ENCODE results near the gene EFNB2. TPM values are rescaled to one million over a fixed set of nuclear protein-coding genes. Genes with fewer than 3 reads are reported as not detected.
A peak's percentile ranks its signal among the peaks of the same experiment; 100 is the strongest.

EFNB2 gene
- total RNA-seq, 1 donor from 2014 or later, result 37.1 TPM

GRCh38 chr13:106513025-106513983 is 22.2 kb downstream of the EFNB2 start:
- H3K36me3 Mint-ChIP-seq (ENCODE audit: low read depth), result peaks cover 6% of the 10 kb centered on the region
- H3K27me3 Mint-ChIP-seq (ENCODE audit: low read depth), result no peaks in the 10 kb centered on the region
- no peak for DNase-seq (ENCODE audit: low spot score)
- peak overlapping the region; percentile 55 for H3K27ac Mint-ChIP-seq (ENCODE audit: unreplicated experiment)
- H3K4me3 Mint-ChIP-seq (ENCODE audit: unreplicated experiment), result no peak overlapping the region
- no peaks in the 10 kb centered on the region for H3K9me3 Mint-ChIP-seq (ENCODE audit: low read depth)
- TF ChIP-seq CTCF (IDR thresholded peaks at IDR 0.05), result no peak
- H3K4me1 Mint-ChIP-seq (ENCODE audit: low read depth), result peaks cover 44% of the 10 kb centered on the region

- peaks cover 34% of the 10 kb centered on the region for H3K4me1 Mint-ChIP-seq (ENCODE audit: low read depth)
- peak overlapping the region; percentile 65 for H3K4me3 Mint-ChIP-seq (ENCODE audit: unreplicated experiment)
- H3K27me3 Mint-ChIP-seq (ENCODE audit: low read depth), result no peaks in the 10 kb centered on the region
- no peaks in the 10 kb centered on the region for H3K9me3 Mint-ChIP-seq (ENCODE audit: low read depth)
- peaks cover 6% of the 10 kb centered on the region for H3K36me3 Mint-ChIP-seq (ENCODE audit: low read depth)
- peak overlapping the region; percentile 95 for H3K27ac Mint-ChIP-seq (ENCODE audit: unreplicated experiment)
- TF ChIP-seq CTCF (IDR thresholded peaks at IDR 0.05), result peak; percentile 20
- no peak for DNase-seq (ENCODE audit: low spot score)
These were observed 27.7 kb downstream of the EFNB2 start for GRCh38 chr13:106507560-106508274.

GRCh38 chr13:106506286-106506685 is 29.2 kb downstream of the EFNB2 start:
- Mint-ChIP-seq H3K4me3 (ENCODE audit: unreplicated experiment) (no peak overlapping the region), H3K27ac (ENCODE audit: unreplicated experiment) (no peak overlapping the region), H3K27me3 (ENCODE audit: low read depth) (no peaks in the 10 kb centered on the region), H3K4me1 (ENCODE audit: low read depth) (peaks cover 31% of the 10 kb centered on the region), H3K9me3 (ENCODE audit: low read depth) (no peaks in the 10 kb centered on the region), H3K36me3 (ENCODE audit: low read depth) (peaks cover 6% of the 10 kb centered on the region)
- no peak for DNase-seq (ENCODE audit: low spot score)
- no peak for TF ChIP-seq CTCF (IDR thresholded peaks at IDR 0.05)

DNA sequence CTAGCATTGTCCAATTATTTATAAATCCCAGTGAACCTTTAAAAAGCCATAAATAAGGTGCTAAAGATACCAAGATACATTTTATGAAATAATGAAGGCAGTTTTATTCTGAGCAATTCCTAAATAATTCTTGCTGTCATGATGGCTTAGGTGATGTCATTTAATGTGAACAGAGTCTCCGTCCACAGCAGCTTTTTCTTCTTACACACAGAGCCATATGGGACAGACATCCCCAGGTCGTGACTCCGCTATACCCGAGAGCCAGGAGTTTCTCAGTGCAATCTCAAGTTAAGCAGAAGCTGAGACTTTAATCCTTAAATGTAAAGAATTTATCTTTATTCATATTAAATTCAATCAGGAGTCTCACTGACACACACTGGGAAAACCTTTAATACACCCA is 29.7 kb downstream of the EFNB2 start:
- H3K27ac Mint-ChIP-seq (ENCODE audit: unreplicated experiment), result no peak overlapping the region
- no peak overlapping the region for H3K4me3 Mint-ChIP-seq (ENCODE audit: unreplicated experiment)
- TF ChIP-seq CTCF (IDR thresholded peaks at IDR 0.05), result no peak
- no peaks in the 10 kb centered on the region for H3K27me3 Mint-ChIP-seq (ENCODE audit: low read depth)
- H3K36me3 Mint-ChIP-seq (ENCODE audit: low read depth), result peaks cover 4% of the 10 kb centered on the region
- DNase-seq (ENCODE audit: low spot score), result no peak
- no peaks in the 10 kb centered on the region for H3K9me3 Mint-ChIP-seq (ENCODE audit: low read depth)
- H3K4me1 Mint-ChIP-seq (ENCODE audit: low read depth), result peaks cover 34% of the 10 kb centered on the region

DNA sequence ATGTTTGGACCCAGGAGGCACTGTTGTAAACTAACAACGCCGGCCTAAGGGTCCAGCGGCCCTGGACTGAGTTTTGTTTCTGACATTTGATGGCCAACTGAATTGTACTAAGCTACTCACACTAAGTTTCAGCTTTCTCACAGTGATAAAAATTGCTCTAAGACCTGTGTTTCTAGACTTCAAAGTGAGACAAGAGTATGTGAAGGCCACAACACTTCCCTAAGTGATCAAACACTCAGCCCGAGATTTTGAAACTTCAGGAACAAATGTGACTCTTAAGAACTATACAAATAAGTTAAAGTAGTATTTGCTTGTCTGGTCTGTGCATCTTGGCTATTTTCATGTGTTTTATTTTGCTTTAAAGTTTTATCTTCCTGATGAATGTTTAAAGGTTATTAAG is 30.2 kb downstream of the EFNB2 start:
- peaks cover 39% of the 10 kb centered on the region for H3K4me1 Mint-ChIP-seq (ENCODE audit: low read depth)
- no peak overlapping the region for H3K4me3 Mint-ChIP-seq (ENCODE audit: unreplicated experiment)
- TF ChIP-seq CTCF (IDR thresholded peaks at IDR 0.05), result no peak
- DNase-seq (ENCODE audit: low spot score), result no peak
- no peaks in the 10 kb centered on the region for H3K27me3 Mint-ChIP-seq (ENCODE audit: low read depth)
- peaks cover 4% of the 10 kb centered on the region for H3K36me3 Mint-ChIP-seq (ENCODE audit: low read depth)
- no peak overlapping the region for H3K27ac Mint-ChIP-seq (ENCODE audit: unreplicated experiment)
- no peaks in the 10 kb centered on the region for H3K9me3 Mint-ChIP-seq (ENCODE audit: low read depth)

Measured in chondrocyte (in vitro differentiated cells).